NCI-H1694 treated with DMSO at 0.1 percent for 48 hours (cell line): Measurements from ENCODE around the gene NPC1L1.

Source experiments
- DNase-seq: peaks from one replicate; lab custom pipeline; 2025; lab: John Stamatoyannopoulos, UW

The NPC1L1 gene

GRCh38 chr7:44537442-44537841, 3.7 kb downstream of the NPC1L1 start:
- DNase-seq, result no peak

GRCh38 chr7:44536090-44536489, 5.0 kb downstream of the NPC1L1 start:
- no peak for DNase-seq

- no peak for DNase-seq
Observed at GRCh38 chr7:44535348-44536064, 5.6 kb downstream of the NPC1L1 start.

GRCh38 chr7:44534501-44534900, 6.6 kb downstream of the NPC1L1 start:
- DNase-seq, result peak; percentile 86

GRCh38 chr7:44534087-44534486, 7.0 kb downstream of the NPC1L1 start:
- peak; percentile 89 for DNase-seq

GRCh38 chr7:44533301-44534055, 7.7 kb downstream of the NPC1L1 start:
- peak; percentile 51 for DNase-seq

GRCh38 chr7:44531421-44532380, 9.4 kb downstream of the NPC1L1 start:
- no peak for DNase-seq

GRCh38 chr7:44530990-44531389, 10.1 kb downstream of the NPC1L1 start:
- DNase-seq, result no peak

GRCh38 chr7:44524811-44525388, 16.2 kb downstream of the NPC1L1 start:
- DNase-seq, result no peak

- no peak for DNase-seq
Observed at GRCh38 chr7:44522315-44522714, 18.8 kb downstream of the NPC1L1 start.

- no peak for DNase-seq
Observed at GRCh38 chr7:44521347-44522095, 19.6 kb downstream of the NPC1L1 start.

GRCh38 chr7:44520574-44520973, 20.6 kb downstream of the NPC1L1 start:
- no peak for DNase-seq

GRCh38 chr7:44519546-44519945, 21.6 kb downstream of the NPC1L1 start:
- peak; percentile 33 for DNase-seq

- DNase-seq, result no peak
Observed at GRCh38 chr7:44518761-44519160, 22.4 kb downstream of the NPC1L1 start.

- DNase-seq, result no peak
Observed at GRCh38 chr7:44517175-44517574, 24.0 kb downstream of the NPC1L1 start.

GRCh38 chr7:44515590-44516268, 25.4 kb downstream of the NPC1L1 start:
- no peak for DNase-seq

GRCh38 chr7:44512736-44513135, 28.4 kb downstream of the NPC1L1 start:
- no peak for DNase-seq

- no peak for DNase-seq
Observed at GRCh38 chr7:44511863-44512468, 29.2 kb downstream of the NPC1L1 start.

- no peak for DNase-seq
Observed at GRCh38 chr7:44511236-44511635, 29.9 kb downstream of the NPC1L1 start.

- no peak for DNase-seq
Observed at GRCh38 chr7:44508328-44509030, 32.7 kb downstream of the NPC1L1 start.
